ENCODE measurements around the gene TMEM272. TPM values are rescaled to one million over a fixed set of nuclear protein-coding genes. Genes with fewer than 3 reads are reported as not detected.
A peak's percentile ranks its signal among the peaks of the same experiment; 100 is the strongest.

TMEM272 gene
- total RNA-seq, 1 experiment from 2014 or later, result not detected

DNA sequence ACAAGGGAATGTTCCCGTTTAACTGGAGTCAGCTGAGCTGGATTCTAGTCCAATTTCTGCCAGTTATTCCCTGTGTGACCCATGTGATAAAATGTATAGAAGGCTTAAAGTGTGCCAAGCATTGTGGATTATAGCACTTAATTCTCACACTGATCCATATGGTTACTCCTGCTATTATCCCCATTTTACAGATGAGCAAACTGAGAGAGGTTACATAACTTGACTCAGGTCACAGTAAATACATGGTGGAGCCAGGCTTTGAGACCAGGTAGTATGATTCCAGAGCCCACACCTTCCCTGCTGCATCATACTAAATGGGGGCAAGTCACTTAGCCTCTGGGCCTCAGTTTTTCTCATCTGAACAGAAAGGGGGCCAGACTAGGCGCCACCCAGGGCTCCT is 39.1 kb downstream of the TMEM272 start:
- no peak for DNase-seq (ENCODE audit: low read depth)

DNA sequence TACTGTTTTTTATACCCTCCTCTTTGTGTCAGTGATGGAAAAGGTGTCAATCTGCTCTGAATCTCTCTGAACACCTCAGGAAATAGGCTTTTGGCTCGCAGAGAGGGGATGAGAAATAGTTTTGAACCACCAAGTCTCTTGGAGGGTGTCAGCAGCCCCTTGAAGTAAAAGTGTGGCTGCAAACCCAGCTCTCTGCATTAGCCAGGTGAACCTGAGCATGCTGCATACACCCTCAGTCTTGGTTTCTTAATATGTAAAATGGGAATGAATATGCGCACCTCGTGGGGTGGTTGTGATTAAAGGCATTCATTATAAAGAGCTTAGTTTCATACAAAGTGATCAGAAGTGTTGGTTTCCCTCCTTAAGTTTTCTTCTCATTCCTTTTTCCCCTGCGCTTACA is 39.7 kb downstream of the TMEM272 start:
- no peak for DNase-seq (ENCODE audit: low read depth)

DNA sequence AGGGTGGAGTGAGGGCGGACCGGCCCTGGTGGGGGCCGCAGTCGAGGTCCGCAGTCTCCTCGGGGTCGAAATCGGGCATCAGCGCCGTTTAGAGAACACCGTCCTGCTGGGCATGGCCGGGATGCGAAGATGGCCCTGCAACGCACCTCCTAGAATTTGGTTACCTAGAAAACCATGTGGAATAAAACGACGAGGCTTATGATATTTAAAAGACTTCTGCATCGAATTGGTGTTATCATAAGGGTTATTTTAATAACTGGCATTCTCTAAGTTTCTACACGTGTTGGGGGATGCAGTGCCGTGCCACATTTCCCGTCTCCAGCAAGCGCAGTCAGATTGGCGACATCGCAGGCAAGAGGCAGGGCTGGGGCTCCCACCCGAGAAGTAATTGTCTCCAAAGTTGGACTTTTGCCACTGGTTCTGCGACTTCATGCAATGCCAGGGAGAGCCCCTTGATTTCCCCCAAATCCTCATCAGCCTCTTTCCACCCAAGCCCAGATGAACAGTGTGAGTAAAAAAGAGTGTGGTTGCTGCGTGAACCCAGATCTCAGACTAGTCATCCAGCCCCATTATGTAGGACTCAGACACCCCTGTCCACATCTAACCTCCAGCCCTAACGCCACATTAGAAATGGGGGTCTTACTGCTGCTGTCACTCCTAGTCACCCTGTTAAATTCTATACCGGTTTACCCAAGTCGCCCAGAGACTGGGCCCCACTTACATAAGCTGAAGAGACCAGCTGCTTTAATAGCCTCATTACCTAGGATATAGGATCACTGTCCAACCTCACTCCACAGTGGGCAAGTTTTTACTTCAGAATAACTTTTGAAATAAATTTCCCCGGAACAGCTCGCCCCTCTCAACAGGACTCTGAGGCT is 40.4 kb downstream of the TMEM272 start:
- no peak for DNase-seq (ENCODE audit: low read depth)

DNA sequence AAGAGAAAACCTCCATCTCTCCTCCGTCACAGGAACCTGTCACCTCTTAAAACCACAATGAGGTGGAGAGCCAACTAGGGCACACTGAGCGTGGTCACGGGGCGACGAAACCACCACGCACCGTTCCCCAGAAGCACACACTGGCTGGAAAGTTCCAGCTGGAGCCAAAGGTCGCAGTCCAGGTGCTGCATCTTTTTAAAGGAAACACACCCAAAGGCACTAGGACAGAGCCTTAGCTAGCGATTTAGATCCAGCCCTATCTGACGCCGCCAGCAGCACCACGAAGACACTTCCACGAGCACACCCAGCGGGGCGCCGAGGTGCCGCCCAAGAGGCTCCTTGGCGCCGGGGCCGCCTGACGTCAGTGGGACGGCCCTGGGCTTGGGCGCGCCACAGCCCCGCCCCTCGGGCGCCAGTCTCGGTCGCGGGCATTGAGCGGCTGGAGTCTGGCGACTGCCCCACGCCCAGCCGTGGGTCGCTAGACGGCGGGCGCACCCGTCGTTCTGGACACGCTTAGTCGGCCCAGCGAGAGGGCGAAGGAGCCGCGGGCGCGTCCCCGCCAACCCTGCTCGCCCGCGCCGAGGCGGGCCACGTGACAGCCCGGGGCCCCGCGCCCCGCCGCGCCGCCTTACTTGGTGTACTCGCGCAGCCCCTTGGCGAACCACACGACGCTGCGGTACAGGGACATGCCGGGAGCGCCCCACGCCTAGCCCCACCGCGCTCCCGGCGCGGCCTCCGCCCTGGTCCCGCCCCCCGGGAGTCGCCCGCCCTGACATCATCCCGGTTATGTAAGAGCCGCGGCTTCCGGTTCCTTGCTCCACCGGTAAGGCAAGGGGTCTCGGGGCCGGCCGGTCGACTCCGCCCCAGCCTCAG is 41.3 kb downstream of the TMEM272 start, which contains the start of gene DHRS12:
Gene DHRS12 (minus strand): TSS at position 742 of the 873 bp plus-strand sequence. CDS start 4,504 bp downstream, outside the sequence.
- peak; percentile 73 for DNase-seq (ENCODE audit: low read depth)

DNA sequence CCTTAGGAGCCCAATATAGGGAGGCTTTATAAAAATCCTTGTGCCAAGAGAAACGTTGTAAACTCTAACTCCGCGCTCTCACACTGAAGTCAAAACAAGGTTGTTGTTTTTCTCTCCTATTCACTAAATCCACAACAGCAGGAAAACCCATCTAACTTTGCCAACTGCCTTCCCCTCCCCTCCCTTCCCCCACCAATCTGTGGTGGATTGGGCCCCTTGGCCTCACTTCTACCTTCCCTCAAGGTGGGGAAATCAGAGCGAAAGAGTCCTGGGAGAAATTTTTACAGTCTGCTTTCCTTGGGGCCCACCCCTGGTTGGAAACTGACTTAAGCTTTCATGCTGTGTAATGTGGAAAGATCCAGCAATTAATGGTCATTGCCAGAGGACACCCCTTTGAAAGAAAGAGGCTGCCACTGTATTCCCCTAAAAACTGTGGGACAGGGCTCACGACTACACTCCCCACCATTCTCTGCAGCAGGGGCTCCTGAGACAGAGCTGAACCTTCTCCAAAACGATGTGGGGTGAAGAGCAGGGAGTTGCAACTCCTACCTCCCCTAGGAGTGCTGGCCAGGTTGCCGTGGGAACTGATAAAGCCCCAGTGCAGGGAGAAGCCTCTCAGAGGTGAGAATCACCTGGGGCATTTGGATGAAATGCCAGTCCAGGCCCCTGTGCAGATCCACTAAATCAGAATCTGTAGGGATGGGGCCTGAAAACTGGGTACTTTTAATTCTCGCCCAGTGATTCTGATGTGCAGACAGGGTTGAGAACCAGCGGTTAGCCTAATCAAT is 42.2 kb downstream of the TMEM272 start:
- DNase-seq (ENCODE audit: low read depth), result no peak

DNA sequence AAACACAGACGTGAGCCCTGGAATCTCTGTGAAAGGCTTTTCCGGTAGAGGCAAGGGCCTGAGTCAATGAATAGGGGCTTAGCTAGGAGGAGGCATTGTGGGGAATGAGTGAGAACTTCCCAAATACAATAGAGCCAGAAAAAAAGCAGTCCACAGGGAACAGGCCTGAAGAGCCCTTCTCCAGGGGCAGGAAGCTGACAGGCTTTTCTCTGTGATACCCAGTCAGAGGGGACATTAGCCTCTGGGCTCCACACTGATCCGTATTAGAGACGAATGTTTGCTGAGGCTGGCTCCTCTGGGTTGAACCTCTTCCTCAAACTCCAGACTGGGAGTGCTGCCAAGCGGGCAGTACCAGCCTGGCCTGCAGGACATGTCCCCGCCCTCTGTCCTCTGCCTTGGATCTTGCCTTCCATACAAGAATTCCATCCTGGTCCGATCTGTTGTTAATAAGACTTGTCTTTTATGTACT is 43.3 kb downstream of the TMEM272 start:
- DNase-seq (ENCODE audit: low read depth), result peak; percentile 43

DNA sequence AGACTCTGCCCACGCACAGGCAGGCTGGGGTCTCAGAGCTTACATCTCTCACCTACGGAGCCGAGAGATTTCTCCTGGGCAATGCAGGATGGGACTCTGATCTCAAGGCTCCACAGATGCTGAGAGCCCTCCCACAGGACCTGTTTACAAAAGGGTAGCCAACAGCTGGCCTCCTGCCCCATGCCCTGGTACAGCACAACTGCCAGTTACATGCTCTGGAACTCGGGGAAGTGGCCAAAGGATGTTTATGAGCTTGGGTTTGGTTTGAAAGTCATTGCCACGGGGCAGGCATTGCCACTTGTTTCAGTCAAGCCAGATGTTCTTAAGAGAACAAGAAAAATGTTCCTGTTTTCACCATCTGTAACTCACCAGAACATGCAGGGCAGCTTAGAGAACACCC is 44.5 kb downstream of the TMEM272 start:
- no peak for DNase-seq (ENCODE audit: low read depth)

DNA sequence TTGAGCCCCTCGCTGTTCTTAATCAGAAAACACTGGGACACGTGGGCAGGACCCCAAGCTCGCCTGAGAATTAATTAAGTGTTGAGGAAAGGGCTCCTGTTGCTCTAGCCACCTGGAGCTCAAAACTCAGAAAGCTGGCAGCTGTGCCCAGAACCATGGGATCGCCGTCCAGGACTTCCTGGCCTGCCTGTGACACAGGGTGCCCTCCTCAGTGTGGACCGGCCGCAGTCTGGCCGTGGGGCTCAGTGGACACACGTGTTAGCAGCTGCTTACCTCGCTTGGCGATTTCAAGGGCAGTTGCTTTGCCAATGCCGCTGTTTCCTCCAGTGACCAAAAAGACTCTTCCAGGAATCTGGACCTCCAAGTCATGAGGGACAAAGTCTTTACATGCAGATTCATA is 45.7 kb downstream of the TMEM272 start:
- DNase-seq (ENCODE audit: low read depth), result no peak

DNA sequence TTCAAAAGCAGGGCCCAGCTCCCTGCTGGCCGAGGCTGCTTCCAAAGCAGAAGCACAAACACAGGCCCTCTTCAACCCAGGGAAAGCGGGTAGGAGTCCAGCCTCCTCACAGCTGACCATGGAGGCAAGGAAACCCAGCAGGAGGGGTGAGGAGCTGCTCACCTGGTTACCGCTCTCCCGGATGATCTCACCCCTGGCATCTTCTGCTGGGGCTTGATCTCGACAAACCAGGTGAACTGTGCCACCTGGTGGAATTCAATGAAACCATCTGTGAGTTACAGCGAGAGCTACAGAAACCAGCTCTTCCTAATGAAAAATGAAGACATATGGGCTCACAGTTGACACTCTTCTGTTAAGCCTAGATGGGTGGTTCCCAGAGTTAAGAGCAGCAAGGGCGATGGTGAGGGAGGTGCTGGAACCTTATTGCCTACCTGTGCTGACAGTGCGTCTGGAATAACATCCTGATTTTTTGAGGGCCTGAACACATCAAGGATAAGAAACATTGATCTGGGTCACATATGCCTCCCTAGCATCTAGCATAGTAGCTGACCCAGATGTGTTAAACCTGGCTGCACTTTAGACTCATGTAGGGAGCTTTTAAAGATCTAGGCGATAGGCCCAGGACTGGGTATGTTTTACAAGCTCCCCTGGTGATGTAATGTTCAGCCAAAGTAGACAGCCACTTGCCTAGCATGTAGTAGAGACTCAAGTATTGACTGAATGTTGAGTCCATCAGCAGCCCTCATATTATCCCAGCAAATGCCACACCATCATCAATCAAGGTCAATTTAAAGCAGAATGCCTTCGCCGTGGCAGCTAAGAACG is 47.1 kb downstream of the TMEM272 start:
- DNase-seq (ENCODE audit: low read depth), result peak; percentile 43

DNA sequence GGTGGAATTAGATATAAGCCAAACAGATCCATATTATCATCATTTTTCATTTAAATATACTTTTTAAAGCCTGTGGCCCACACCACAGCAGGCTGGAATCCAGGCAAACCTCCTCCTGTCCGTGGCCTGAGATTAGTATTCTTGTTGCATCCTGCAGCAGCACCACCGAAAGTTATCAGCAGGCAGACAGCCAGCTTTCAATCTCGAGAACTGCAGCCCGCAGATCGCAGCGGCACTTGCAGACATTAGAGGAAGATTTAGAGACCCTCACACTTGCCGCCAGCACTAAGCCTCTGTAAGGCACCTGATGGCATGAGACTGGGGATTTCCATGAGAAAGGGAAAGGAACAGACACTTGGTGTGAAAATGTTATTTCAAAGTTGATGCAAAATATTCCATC is 48.4 kb downstream of the TMEM272 start:
- no peak for DNase-seq (ENCODE audit: low read depth)

DNA sequence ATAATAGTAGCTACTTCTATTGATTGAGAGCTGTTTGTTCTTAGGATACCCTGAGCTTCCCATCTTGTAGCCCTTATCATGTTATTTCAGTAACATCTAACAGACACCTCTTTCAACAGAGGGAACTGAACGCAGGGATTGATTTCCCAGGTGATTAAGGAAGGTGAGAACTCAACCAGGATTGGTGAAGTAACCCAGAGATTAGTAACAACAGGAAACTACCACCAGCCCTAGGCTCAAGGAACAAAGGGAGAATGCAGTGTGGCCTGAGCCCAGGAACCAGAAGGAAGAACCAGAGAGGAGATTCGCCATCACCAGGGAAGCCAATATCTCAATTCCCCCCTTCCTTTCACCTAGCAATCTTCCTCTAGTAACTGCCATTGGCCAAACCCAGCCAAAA is 49.6 kb downstream of the TMEM272 start:
- no peak for DNase-seq (ENCODE audit: low read depth)

DNA sequence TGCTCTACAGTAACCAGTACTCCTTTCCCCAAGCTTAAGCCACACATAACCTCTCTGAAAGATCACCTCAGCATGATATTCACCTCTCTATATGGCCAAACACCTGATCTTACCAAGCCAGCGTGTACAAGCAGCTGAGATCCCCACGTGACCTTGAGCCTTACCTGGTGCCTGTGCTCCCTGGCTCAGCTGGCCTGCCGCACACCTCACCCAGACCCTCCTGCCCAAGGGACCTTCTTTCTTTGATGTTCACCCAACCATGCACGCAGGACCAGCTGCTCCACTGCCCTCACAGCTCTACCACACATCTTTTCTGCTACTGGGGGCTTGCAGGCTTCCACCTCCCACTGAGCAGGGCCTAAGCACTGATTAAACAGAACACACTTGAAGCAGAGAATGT is 50.0 kb downstream of the TMEM272 start:
- no peak for DNase-seq (ENCODE audit: low read depth)

DNA sequence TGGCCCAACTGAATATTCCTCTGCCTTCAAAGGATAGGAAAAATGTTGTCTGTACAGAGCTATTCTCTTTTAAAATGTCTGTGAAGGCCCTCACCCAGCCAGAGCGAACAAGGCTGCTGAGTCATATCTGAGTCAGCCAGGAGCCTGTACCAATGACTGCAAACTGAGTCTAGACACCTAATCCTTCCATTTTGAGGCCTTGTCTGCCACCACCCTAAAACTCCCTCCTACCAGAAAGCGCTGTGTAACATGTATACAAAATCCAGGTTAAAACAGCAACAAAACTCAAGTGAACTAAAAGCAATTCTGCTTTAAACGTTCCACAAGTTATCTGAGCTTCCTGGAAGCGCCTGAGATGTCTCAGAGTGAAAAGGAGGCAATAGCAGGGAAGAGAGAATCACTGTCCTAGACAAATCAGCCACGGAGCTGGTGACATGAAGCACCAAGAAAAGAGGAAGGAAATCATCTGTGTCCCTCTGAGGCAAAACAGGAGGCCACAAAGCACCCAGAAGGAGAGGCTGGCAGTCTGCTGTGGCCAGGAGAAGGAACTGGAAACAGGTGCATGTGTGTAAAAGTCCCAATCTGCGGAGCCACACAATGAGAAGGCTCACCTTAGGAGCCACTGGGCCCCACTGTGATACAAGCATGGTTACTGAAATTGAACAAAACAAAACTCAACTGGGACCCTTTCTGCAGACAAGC is 51.3 kb downstream of the TMEM272 start:
- peak; percentile 78 for DNase-seq (ENCODE audit: low read depth)

DNA sequence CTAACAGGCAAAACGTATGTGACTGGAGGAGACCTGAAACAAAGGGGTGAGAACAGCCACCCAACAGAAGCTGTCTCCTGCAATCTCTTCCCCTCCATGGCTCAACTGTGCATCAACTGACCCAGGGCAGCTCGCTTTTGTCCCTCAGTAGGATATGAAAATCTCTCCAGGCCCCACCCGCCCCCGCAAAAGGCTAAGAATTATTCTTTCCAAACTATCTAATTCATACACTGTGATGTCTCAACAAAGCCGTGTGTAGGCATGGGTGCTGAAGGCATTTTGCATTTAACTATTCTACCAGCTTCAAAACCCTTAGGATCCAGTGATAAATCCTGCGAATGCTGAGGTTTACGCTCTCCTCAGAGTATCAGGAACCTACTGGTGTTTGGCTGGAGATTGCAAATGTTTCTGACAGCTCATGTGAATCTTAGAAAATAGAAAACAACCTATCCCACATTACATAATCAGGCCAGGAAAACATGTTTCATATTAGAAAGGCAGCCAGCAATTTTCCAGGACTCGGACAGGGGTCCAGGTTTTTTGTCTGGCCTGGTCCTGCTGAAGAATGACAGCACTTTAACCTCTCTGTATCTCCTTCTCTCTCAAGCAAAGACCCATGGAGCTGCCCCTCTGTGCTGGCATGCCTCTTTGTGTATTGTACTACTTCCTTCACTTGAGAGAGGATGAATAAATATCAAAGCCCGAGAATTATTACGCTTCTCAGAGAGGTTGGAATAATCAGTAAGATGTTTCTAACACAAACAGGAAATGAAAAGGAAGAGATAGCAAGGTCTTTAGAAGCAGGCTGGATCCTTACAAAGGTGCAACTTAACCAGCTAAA is 58.3 kb downstream of the TMEM272 start:
- no peak for DNase-seq (ENCODE audit: low read depth)

DNA sequence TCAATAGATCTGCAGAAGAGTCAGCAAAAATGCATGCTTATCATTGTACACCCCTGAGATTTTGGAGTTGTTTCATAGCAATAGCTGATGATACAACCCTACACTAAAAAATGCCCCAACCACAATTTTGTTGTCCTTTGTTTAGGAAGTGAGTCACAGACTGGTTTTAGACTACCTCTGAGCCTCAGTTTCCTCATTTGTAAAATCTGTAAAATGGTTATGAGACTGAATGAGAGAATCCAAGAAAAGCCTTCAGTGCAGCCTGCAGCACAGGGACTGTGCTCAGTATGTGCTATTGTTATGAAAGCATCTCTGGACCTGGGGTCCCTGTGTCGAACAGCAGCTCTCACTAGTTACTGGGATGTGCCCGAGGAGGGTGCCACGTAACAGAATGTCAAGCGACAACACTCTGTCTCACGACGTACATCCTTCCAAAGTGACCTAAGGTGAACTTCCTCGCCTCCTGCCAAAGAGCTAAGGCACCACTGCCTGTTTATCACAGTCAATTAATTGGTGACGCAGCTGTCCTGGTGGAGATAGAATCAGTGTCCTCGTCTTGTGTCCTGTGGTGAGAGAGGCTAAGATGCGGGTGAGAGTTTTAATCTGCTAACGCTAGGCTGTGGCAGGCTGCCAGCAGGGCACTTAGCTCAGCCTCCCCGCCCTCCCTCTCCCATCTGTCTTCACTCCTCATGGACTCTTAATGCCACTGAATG is 59.1 kb downstream of the TMEM272 start:
- peak; percentile 60 for DNase-seq (ENCODE audit: low read depth)

DNA sequence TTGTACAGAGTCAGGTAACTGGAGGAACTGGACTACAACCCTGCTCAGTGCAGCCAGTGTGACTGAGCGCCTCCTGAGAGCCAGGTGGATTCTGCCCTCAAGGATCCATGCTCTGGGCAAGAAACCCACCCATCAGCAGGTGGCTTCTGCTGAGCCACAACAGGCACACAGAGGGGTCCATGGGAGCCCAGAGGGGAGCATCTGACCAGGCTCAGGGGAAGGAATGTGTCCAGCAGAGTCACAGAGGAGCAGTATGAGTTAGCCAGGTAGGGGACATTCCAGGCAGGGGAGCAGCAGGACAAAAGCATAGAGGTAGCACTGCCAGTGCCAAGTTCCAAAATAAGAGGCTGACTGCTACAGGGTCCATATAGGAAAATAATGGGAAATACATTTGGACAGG is 60.9 kb downstream of the TMEM272 start:
- DNase-seq (ENCODE audit: low read depth), result no peak

DNA sequence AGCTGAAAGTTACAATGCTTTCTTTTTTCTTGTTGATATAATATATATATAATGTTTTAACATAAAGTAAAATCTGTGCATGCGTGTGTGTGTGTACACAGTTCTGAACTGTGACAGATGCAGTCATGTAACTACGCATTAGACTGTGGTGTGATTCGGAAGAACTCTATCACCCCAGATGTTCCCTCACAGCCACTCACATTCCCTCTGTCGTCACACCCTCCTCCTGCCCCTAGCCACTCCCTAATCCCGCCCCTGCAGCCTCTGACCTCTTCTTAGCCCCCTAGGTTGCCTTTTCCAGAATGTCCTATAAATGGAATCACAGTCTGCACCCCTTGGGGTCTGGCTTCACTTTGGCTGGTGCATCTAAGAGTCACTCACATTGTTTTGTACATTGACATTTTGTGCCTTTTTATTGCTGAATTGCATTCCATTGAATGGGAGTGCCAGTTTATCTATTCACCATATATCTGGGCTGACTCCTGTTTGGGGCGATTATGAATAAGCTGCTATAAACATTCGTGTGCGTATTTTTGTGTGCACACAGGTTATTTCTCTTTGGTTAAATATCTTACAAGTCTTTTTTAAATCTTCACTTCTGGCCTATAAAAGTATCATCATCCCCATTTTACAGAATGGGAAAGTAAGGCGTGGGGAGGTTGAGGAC is 61.4 kb downstream of the TMEM272 start:
- no peak for DNase-seq (ENCODE audit: low read depth)

Measured in LHCN-M2 (cell line).